ENCODE results near the gene EXOC6B.

The EXOC6B gene

DNA sequence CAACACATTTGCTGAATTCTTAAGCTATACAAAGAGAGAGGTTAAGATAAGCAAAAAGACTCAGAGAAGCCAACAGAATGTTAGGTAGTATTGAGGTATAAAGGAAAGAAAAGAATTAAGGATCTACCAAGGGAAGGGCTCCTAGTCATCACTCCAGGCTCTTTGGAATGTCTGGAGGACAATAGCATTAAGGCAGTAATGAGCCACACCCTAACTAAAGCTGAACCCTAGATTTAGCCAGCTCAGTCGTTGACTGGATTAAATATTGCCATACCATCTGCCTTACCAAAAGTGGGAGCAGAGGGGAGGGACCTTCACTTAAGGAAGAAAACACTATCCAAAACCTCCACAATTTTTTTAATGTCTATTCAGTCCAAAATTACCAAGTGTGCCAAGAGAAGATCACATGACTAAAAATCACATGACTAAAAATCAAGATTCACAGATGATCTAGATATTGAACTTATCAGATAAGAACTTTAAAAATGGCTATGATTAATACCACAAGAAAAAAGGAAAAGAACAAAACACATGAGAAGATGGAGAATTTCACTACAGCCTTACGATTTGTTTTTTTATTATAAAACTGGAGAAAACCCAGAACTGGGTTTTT, 59.7 kb downstream of the EXOC6B start:
- TF ChIP-seq ISL1 (CRISPR knock-in tag; IDR thresholded peaks at IDR 0.05) = no peak
- no peak for TF ChIP-seq CSDC2 (CRISPR knock-in tag; IDR thresholded peaks at IDR 0.05)
- TF ChIP-seq TOX (CRISPR knock-in tag; IDR thresholded peaks at IDR 0.05; ENCODE audit: borderline replicate concordance) = no peak
- TF ChIP-seq PPARA (CRISPR knock-in tag; IDR thresholded peaks at IDR 0.05; ENCODE audit: borderline replicate concordance) = no peak
- TF ChIP-seq, protein P1, sequence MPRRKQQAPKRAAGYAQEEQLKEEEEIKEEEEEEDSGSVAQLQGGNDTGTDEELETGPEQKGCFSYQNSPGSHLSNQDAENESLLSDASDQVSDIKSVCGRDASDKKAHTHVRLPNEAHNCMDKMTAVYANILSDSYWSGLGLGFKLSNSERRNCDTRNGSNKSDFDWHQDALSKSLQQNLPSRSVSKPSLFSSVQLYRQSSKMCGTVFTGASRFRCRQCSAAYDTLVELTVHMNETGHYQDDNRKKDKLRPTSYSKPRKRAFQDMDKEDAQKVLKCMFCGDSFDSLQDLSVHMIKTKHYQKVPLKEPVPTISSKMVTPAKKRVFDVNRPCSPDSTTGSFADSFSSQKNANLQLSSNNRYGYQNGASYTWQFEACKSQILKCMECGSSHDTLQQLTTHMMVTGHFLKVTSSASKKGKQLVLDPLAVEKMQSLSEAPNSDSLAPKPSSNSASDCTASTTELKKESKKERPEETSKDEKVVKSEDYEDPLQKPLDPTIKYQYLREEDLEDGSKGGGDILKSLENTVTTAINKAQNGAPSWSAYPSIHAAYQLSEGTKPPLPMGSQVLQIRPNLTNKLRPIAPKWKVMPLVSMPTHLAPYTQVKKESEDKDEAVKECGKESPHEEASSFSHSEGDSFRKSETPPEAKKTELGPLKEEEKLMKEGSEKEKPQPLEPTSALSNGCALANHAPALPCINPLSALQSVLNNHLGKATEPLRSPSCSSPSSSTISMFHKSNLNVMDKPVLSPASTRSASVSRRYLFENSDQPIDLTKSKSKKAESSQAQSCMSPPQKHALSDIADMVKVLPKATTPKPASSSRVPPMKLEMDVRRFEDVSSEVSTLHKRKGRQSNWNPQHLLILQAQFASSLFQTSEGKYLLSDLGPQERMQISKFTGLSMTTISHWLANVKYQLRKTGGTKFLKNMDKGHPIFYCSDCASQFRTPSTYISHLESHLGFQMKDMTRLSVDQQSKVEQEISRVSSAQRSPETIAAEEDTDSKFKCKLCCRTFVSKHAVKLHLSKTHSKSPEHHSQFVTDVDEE (CRISPR knock-in tag; IDR thresholded peaks at IDR 0.05) = no peak
- TF ChIP-seq, protein P2, sequence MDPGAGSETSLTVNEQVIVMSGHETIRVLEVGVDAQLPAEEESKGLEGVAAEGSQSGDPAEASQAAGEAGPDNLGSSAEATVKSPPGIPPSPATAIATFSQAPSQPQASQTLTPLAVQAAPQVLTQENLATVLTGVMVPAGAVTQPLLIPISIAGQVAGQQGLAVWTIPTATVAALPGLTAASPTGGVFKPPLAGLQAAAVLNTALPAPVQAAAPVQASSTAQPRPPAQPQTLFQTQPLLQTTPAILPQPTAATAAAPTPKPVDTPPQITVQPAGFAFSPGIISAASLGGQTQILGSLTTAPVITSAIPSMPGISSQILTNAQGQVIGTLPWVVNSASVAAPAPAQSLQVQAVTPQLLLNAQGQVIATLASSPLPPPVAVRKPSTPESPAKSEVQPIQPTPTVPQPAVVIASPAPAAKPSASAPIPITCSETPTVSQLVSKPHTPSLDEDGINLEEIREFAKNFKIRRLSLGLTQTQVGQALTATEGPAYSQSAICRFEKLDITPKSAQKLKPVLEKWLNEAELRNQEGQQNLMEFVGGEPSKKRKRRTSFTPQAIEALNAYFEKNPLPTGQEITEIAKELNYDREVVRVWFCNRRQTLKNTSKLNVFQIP (CRISPR knock-in tag; IDR thresholded peaks at IDR 0.05; ENCODE audit: borderline replicate concordance, low read depth) = no peak
- TF ChIP-seq BACH2 (CRISPR knock-in tag; IDR thresholded peaks at IDR 0.05; ENCODE audit: borderline replicate concordance) = no peak
- no peak for TF ChIP-seq TCF4 (CRISPR knock-in tag; IDR thresholded peaks at IDR 0.05; ENCODE audit: borderline replicate concordance)
- TF ChIP-seq, protein P3, sequence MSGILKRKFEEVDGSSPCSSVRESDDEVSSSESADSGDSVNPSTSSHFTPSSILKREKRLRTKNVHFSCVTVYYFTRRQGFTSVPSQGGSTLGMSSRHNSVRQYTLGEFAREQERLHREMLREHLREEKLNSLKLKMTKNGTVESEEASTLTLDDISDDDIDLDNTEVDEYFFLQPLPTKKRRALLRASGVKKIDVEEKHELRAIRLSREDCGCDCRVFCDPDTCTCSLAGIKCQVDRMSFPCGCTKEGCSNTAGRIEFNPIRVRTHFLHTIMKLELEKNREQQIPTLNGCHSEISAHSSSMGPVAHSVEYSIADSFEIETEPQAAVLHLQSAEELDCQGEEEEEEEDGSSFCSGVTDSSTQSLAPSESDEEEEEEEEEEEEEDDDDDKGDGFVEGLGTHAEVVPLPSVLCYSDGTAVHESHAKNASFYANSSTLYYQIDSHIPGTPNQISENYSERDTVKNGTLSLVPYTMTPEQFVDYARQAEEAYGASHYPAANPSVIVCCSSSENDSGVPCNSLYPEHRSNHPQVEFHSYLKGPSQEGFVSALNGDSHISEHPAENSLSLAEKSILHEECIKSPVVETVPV (CRISPR knock-in tag; IDR thresholded peaks at IDR 0.05) = no peak
- TF ChIP-seq ZFP3 (CRISPR knock-in tag; IDR thresholded peaks at IDR 0.05) = no peak
- TF ChIP-seq GLIS3 (CRISPR knock-in tag; IDR thresholded peaks at IDR 0.05) = no peak
- ATAC-seq = no peak

DNA sequence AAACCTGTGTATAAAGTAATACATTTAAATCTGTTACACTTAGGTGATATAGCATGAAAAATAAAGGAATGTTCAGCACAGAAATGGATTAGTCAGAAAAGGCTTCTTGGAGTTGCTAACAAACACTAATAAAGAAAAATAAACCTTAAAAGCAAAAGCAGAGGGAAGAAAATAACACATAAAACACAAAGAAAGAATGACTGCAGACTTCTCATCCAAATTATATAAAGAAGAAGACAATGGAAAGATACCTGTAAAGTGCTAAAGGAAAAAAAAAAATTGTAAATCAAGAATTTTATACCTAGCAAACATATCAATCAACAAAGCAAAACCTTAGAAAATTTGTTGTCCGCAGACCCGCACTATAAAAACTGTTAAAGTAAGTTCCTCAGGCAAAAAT, 63.6 kb downstream of the EXOC6B start:
- ATAC-seq = no peak
- TF ChIP-seq ZC3H10 (CRISPR knock-in tag; IDR thresholded peaks at IDR 0.05) (no peak), SNAI2 (CRISPR knock-in tag; IDR thresholded peaks at IDR 0.05) (no peak), PPARA (CRISPR knock-in tag; IDR thresholded peaks at IDR 0.05; ENCODE audit: borderline replicate concordance) (no peak), ZNF70 (CRISPR knock-in tag; IDR thresholded peaks at IDR 0.05) (no peak)

DNA sequence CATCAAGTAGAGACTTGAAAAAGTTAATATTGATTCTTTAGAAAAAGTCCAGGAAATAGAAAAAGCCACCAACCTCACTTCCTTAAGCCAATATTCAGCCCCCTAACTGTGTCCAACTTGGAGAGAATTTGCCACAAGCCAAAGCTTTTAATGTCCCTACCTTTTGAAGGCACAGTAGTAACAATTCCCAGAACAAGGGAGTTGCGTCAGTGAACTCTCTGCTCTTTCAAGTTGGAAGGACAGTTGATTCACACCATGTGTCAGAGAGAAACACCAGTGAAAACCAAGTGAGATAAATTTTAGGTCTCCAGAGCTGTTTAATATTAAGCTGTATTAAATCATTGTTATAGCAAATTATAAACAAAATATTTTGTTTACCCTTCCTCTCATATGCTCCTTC, 66.1 kb downstream of the EXOC6B start:
- TF ChIP-seq ESRRG (CRISPR knock-in tag; IDR thresholded peaks at IDR 0.05) = no peak
- TF ChIP-seq GLIS3 (CRISPR knock-in tag; IDR thresholded peaks at IDR 0.05) = no peak
- no peak for TF ChIP-seq ZC3H10 (CRISPR knock-in tag; IDR thresholded peaks at IDR 0.05)
- TF ChIP-seq, protein P3 (CRISPR knock-in tag; IDR thresholded peaks at IDR 0.05) = no peak
- TF ChIP-seq, protein P1 (CRISPR knock-in tag; IDR thresholded peaks at IDR 0.05) = no peak
- no peak for TF ChIP-seq OSR1 (CRISPR knock-in tag; IDR thresholded peaks at IDR 0.05)
- no peak for TF ChIP-seq RARB (CRISPR knock-in tag; IDR thresholded peaks at IDR 0.05)
- TF ChIP-seq, protein P4, sequence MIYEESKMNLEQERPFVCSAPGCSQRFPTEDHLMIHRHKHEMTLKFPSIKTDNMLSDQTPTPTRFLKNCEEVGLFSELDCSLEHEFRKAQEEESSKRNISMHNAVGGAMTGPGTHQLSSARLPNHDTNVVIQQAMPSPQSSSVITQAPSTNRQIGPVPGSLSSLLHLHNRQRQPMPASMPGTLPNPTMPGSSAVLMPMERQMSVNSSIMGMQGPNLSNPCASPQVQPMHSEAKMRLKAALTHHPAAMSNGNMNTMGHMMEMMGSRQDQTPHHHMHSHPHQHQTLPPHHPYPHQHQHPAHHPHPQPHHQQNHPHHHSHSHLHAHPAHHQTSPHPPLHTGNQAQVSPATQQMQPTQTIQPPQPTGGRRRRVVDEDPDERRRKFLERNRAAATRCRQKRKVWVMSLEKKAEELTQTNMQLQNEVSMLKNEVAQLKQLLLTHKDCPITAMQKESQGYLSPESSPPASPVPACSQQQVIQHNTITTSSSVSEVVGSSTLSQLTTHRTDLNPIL (CRISPR knock-in tag; IDR thresholded peaks at IDR 0.05; ENCODE audit: low read depth) = no peak
- no peak for TF ChIP-seq ISL1 (CRISPR knock-in tag; IDR thresholded peaks at IDR 0.05)
- TF ChIP-seq PATZ1 (CRISPR knock-in tag; IDR thresholded peaks at IDR 0.05; ENCODE audit: borderline replicate concordance) = no peak
- no peak for TF ChIP-seq BACH2 (CRISPR knock-in tag; IDR thresholded peaks at IDR 0.05; ENCODE audit: borderline replicate concordance)
- no peak for TF ChIP-seq CSDC2 (CRISPR knock-in tag; IDR thresholded peaks at IDR 0.05)
- TF ChIP-seq ZNF565 (CRISPR knock-in tag; conservative IDR thresholded peaks at IDR 0.05; ENCODE audit: low read depth) = no peak
- no peak for TF ChIP-seq ZNF70 (CRISPR knock-in tag; IDR thresholded peaks at IDR 0.05)
- no peak for TF ChIP-seq PPARA (CRISPR knock-in tag; IDR thresholded peaks at IDR 0.05; ENCODE audit: borderline replicate concordance)
- no peak for TF ChIP-seq ZFP3 (CRISPR knock-in tag; IDR thresholded peaks at IDR 0.05)

More for the DNA sequence above, 66.1 kb downstream of the EXOC6B start:
- ATAC-seq = no peak

All from SK-N-SH treated with all-trans-retinoic acid at 6 μM for 48 hours (cell line).